OCI-LY3 (cell line): ENCODE measurements around the gene POLDIP3.

Experiments
- H2AFZ ChIP-seq: fragments of 200-600, 300-600 bp; shearing (Covaris generic); 2 replicates; pipeline ENCODE4 v1.6.0; 2014; ENCODE audit warnings: antibody characterized with exemption, low read depth, low read length
- H3K27ac ChIP-seq: fragments of 200-600, 300-600 bp; sonication (generic); 2 replicates; pipeline ENCODE4 v1.5.1; 2014; ENCODE audit warnings: mild to moderate bottlenecking, low read length, moderate library complexity, mixed read lengths
- H3K27me3 ChIP-seq: fragments of 200-600, 300-600 bp; sonication (generic); 2 replicates; pipeline ENCODE4 v1.6.1; 2014; ENCODE audit warnings: low read depth, low read length, mixed read lengths
- H3K36me3 ChIP-seq: fragments of 200-600, 300-600 bp; sonication (generic); replicated peaks from 2 replicates; pipeline ENCODE3; 2014; ENCODE audit warnings: low read depth, low read length, mixed read lengths
- H3K4me1 ChIP-seq: fragments of 300-600, 200-600 bp; sonication (generic); 2 replicates; pipeline ENCODE4 v1.6.1; 2014; ENCODE audit warnings: low read length, mixed read lengths
- H3K4me2 ChIP-seq: fragments of 200-600, 300-600 bp; sonication (generic); 2 replicates; pipeline ENCODE4 v1.6.1; 2014; ENCODE audit warnings: low read length, mixed read lengths
- H3K4me3 ChIP-seq: fragments of 300-600, 200-600 bp; sonication (generic); 2 replicates; pipeline ENCODE4 v1.5.1; 2014; ENCODE audit warnings: antibody characterized with exemption, mild to moderate bottlenecking, low read length, moderate library complexity
- H3K79me2 ChIP-seq: fragments of 300-600, 200-600 bp; shearing (Covaris generic); 2 replicates; pipeline ENCODE4 v1.6.1; 2014; ENCODE audit warnings: mild to moderate bottlenecking, low read length, mixed read lengths
- H3K9ac ChIP-seq: fragments of 300-600, 200-600 bp; shearing (Covaris generic); 2 replicates; pipeline ENCODE4 v1.6.0; 2014; ENCODE audit warnings: mild to moderate bottlenecking, low read length, moderate library complexity
- H3K9me3 ChIP-seq: fragments of 200-600, 300-600 bp; shearing (Covaris generic); 2 replicates; pipeline ENCODE4 v1.6.1; 2014; ENCODE audit warnings: low read length, mixed read lengths; ENCODE audit not compliant: insufficient read depth
- H4K20me1 ChIP-seq: fragments of 200-600, 300-600 bp; sonication (generic); 2 replicates; pipeline ENCODE4 v1.6.1; 2016; ENCODE audit warnings: low read length, mixed read lengths; ENCODE audit not compliant: insufficient read depth
- CTCF ChIP-seq: fragments of 200-600, 300-600 bp; sonication (generic); IDR thresholded peaks from 2 replicates; pipeline ENCODE4 v1.5.1; 2014; ENCODE audit warnings: antibody characterized with exemption, low read length, low read depth
- EZH2phosphoT487 ChIP-seq: fragments of 200-600 bp; shearing (Covaris generic); IDR thresholded peaks from 2 replicates; pipeline ENCODE4 v1.6.1; 2018; ENCODE audit warnings: antibody characterized with exemption, mixed run types, low read depth

Gene POLDIP3

GRCh38 chr22:42644422-42645340, 30.0 kb upstream of the POLDIP3 start:
- H3K27me3 ChIP-seq: no peaks in the 10 kb centered on the region
- no peak overlapping the region for H3K27ac ChIP-seq
- peaks cover 70% of the 10 kb centered on the region for H3K79me2 ChIP-seq
- H3K4me2 ChIP-seq: no peak overlapping the region
- peaks cover 27% of the 10 kb centered on the region for H3K4me1 ChIP-seq
- no peak overlapping the region for H3K9ac ChIP-seq
- H3K36me3 ChIP-seq: peaks cover 3% of the 10 kb centered on the region
- TF ChIP-seq EZH2phosphoT487: no peak
- no peak for TF ChIP-seq CTCF
- H3K9me3 ChIP-seq: no peaks in the 10 kb centered on the region
- H3K4me3 ChIP-seq: no peak overlapping the region
- H2AFZ ChIP-seq: no peak overlapping the region
- peaks cover 23% of the 10 kb centered on the region for H4K20me1 ChIP-seq

- peaks cover 27% of the 10 kb centered on the region for H3K4me1 ChIP-seq
- no peaks in the 10 kb centered on the region for H3K9me3 ChIP-seq
- H3K4me3 ChIP-seq: no peak overlapping the region
- H3K27ac ChIP-seq: peak overlapping the region; percentile 77
- no peak overlapping the region for H3K9ac ChIP-seq
- TF ChIP-seq CTCF (no peak), EZH2phosphoT487 (no peak)
- H3K36me3 ChIP-seq: peaks cover 3% of the 10 kb centered on the region
- peaks cover 71% of the 10 kb centered on the region for H3K79me2 ChIP-seq
- H3K4me2 ChIP-seq: peak overlapping the region; percentile 25; the same call in 1 of the 2 replicates
- no peak overlapping the region for H2AFZ ChIP-seq
- H3K27me3 ChIP-seq: no peaks in the 10 kb centered on the region
- H4K20me1 ChIP-seq: peaks cover 23% of the 10 kb centered on the region
Measured at GRCh38 chr22:42643634-42644421, 29.1 kb upstream of the POLDIP3 start.

GRCh38 chr22:42642806-42643633, 28.3 kb upstream of the POLDIP3 start:
- H3K79me2 ChIP-seq: peaks cover 63% of the 10 kb centered on the region
- H3K4me2 ChIP-seq: peak overlapping the region; percentile 70
- TF ChIP-seq EZH2phosphoT487 (no peak), CTCF (no peak)

More at GRCh38 chr22:42642806-42643633, 28.3 kb upstream of the POLDIP3 start:
- Histone ChIP-seq H3K4me1 (peaks cover 24% of the 10 kb centered on the region), H3K27me3 (no peaks in the 10 kb centered on the region), H3K36me3 (peaks cover 3% of the 10 kb centered on the region), H3K9ac (peak overlapping the region; percentile 31; the same call in 1 of the 2 replicates), H3K4me3 (peak overlapping the region; percentile 42), H4K20me1 (peaks cover 15% of the 10 kb centered on the region), H3K9me3 (no peaks in the 10 kb centered on the region), H3K27ac (peak overlapping the region; percentile 77), H2AFZ (no peak overlapping the region)
